NCI-H187 treated with DMSO at 0.1 percent for 48 hours (cell line): ENCODE data around the gene C3orf38.
"Not testable (repeated sequence)": the region's sequence is repeated elsewhere in the genome, so short reads cannot be mapped to it uniquely, and the experiment has no call there.

Experiments used
- DNase-seq: peaks from one replicate; lab custom pipeline; 2025; lab: John Stamatoyannopoulos, UW

Gene C3orf38

GRCh38 chr3:88152841-88153240 is 3.1 kb downstream of the C3orf38 start:
- DNase-seq: no peak

- DNase-seq: no peak
These were observed 16.7 kb downstream of the C3orf38 start for GRCh38 chr3:88166419-88166971.

DNA sequence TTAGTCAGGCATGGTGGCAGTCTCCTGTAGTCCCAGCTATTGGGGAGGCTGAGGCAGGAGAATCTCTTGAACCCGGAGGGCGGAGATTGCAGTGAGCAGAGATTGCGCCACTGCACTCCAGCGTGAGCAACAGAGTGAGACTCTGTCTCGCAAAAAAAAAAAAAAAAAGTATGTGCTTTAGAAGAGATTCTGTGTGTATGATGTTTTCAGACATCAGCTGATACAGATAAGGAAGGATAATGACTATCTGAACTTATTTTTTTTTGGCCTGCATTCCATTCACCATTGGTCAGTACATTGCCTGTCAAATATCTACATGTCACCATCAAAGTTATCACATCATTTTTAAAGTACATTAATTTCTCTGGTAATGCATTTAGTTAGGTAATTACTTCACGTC is 17.4 kb downstream of the C3orf38 start:
- DNase-seq: no peak

GRCh38 chr3:88167704-88168103 is 17.9 kb downstream of the C3orf38 start:
- DNase-seq: no peak

DNA sequence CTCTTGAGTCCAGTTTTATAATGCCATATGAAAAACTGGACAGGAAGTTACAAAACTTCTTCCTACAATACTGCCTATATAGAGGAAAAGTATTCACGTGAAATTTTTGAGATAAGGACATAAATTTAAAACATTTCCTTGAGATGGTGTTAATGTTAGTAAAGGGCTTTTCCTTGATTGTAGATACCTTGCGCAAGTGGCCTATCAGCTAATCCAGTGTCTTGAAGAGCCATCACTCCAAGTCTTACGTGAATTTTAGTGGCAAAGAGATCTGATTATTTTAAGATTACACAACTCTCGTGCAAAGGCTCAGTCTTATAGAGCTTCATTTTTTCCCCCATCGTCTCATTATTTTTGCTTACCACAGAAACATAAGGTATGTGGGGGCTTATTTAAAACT is 18.4 kb downstream of the C3orf38 start:
- DNase-seq: no peak

DNA sequence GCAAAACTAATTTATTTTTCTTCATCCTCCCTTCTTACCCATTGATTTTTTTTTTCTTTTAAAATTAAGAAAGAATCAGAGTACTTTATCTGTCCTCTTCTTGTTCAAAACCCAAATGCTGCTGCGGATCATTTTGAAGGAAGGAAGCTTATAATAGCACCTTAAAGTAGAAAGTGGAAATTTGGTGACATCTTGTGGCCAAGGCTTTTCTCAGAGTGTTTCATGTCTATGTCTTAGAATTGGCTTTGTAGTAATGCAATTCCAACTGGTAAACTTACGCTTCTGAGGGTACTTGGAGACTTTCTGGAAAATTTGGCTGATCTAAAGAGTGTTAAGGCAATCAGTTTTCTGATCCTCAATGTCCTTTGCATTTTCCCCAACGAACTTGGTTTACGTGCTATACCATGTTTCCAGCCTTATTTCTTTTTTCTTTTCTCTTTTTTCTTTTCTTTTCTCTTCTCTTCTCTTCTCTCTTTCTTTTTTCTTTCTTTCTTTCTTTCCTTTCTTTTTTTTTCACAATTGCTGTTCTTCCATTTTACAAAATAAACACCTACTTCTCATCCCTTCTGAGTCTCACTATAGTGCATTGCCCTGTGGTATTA is 30.7 kb downstream of the C3orf38 start:
- DNase-seq: no peak

GRCh38 chr3:88182165-88182918 is 32.6 kb downstream of the C3orf38 start:
- not testable (repeated sequence) for DNase-seq

DNA sequence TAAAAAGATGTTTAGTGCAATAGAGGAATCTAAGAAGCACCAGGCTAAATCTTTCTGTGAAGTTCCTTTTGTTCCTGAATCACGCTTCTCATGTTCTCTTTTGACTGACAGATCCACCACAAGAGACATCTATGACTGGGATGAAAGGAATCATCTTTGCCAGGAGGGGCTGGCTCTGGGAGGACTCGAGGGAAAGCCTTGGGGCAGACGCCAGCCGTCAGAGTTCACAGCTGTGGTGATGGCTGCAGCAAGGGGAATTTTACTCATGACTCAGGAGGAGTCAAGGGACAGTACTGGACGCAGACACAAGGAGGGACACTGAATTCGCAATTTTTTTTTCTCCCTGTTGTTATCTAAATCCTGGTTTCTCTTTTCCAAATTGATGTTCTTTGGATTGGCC is 38.7 kb downstream of the C3orf38 start:
- DNase-seq: no peak

GRCh38 chr3:88189361-88189810 is 39.6 kb downstream of the C3orf38 start:
- no peak for DNase-seq

- DNase-seq: no peak
These were observed 42.2 kb downstream of the C3orf38 start for GRCh38 chr3:88191872-88192409.

DNA sequence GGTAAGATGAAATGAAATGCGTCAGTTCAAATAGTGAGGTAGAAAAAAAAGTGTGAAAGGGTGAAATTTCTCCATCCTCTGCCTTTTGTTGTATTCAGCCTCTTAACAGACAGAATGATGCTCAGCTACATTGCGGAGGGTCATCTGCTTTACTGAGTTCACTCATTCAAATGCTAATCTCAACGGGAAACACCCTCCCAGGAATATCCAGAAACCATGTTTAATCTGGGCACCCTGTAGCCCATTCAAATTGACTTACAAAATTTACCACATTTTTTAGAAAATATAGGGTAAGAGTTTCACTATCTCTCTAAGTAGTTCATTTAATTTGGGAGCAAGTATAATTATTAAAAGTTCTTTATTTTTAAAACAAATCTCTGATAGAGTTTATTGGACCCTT is 42.9 kb downstream of the C3orf38 start:
- no peak for DNase-seq

DNA sequence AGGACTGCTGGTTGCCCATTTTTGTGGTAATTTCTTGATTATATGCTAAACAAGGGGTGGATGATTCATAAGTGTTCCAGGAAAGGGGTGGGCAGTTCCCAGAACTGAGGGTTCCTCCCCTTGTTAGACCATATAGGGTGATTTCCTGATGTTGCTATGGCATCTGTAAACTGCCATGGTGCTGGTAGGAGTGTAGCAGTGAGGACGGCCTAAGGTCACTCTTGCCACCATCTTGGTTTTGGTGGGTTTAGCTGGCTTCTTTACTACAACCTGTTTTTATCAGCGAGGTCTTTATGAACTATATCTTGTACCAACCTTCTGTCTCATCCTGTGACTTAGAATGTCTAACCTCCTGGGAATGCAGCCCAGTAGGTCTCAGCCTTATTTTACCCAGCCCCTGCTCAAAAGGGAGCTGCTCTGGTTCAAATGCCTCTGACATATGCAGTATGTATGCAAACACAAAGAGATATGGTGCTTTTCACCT is 46.2 kb downstream of the C3orf38 start:
- no peak for DNase-seq

GRCh38 chr3:88198121-88198520 is 48.4 kb downstream of the C3orf38 start:
- no peak for DNase-seq

GRCh38 chr3:88203642-88204055 is 53.9 kb downstream of the C3orf38 start:
- DNase-seq: no peak
